Measurements from ENCODE around the gene SYT8.
"Not testable (repeated sequence)": the region's sequence is repeated elsewhere in the genome, so short reads cannot be mapped to it uniquely, and the experiment has no call there.

Gene SYT8

DNA sequence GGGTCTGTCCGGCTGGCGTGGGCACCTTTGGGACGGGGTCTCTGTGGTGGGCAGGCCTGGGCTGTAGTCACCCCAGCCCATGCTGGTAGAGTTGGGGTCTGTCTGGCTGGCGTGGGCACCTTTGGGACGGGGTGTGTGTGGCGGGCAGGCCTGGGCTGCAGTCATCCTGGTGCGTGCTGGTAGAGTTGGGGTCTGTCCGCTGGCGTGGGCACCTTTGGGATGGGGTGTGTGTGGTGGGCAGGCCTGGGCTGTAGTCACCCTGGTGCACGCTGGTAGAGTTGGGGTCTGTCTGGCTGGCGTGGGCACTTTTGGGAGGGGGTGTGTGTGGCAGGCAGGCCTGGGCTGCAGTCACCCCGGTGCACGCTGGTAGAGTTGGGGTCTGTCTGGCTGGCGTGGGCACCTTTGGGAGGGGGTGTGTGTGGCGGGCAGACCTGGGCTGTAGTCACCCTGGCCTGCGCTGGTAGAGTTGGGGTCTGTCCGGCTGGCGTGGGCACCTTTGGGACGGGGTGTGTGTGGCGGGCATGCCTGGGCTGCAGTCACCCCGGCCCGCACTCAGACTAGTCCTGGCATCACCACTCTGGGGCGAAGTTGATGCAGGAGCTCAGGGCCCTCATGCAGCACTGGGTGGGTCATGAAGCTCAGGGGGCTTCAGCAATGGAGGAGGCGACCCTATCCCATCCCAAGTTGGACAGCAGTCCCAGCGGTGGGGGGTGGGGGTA is 37.6 kb downstream of the SYT8 start:
- no peaks in the 10 kb centered on the region for H3K9me3 ChIP-seq (replicated peaks; ENCODE audit: insufficient read depth, low read length)
- peaks cover 12% of the 10 kb centered on the region for H3K79me2 ChIP-seq (ENCODE audit: low read length)
- H3K9me2 ChIP-seq (replicated peaks; ENCODE audit: insufficient read depth, low read length), result no peaks in the 10 kb centered on the region
- no peak overlapping the region for H3K27ac ChIP-seq (ENCODE audit: low read length)
- no peak overlapping the region for H3K9ac ChIP-seq (ENCODE audit: low read length)
- no peak overlapping the region for H2AFZ ChIP-seq (ENCODE audit: low read length)
- no peaks in the 10 kb centered on the region for H4K20me1 ChIP-seq (ENCODE audit: insufficient read depth, low read length)
- H3K36me3 ChIP-seq (replicated peaks; ENCODE audit: insufficient read depth, low read length), result no peaks in the 10 kb centered on the region
- DNase-seq, result no peak
- H3K4me1 ChIP-seq (ENCODE audit: low read length), result no peaks in the 10 kb centered on the region
- H3K4me3 ChIP-seq (ENCODE audit: low read length), result no peak overlapping the region
- H3F3A ChIP-seq (ENCODE audit: insufficient read depth, low read length), result no peaks in the 10 kb centered on the region
- TF ChIP-seq, protein P1, sequence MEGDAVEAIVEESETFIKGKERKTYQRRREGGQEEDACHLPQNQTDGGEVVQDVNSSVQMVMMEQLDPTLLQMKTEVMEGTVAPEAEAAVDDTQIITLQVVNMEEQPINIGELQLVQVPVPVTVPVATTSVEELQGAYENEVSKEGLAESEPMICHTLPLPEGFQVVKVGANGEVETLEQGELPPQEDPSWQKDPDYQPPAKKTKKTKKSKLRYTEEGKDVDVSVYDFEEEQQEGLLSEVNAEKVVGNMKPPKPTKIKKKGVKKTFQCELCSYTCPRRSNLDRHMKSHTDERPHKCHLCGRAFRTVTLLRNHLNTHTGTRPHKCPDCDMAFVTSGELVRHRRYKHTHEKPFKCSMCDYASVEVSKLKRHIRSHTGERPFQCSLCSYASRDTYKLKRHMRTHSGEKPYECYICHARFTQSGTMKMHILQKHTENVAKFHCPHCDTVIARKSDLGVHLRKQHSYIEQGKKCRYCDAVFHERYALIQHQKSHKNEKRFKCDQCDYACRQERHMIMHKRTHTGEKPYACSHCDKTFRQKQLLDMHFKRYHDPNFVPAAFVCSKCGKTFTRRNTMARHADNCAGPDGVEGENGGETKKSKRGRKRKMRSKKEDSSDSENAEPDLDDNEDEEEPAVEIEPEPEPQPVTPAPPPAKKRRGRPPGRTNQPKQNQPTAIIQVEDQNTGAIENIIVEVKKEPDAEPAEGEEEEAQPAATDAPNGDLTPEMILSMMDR (IDR thresholded peaks at IDR 0.05; ENCODE audit: low read length), result no peak
- TF ChIP-seq EZH2 (optimal IDR thresholded peaks at IDR 0.05; ENCODE audit: low read depth, low read length) (no peak), EZH2phosphoT487 (IDR thresholded peaks at IDR 0.05; ENCODE audit: low read length) (no peak)
- 0 out of 2 replicates have a peak, but pooled peaks cover 5% of the 10 kb centered on the region for H3K27me3 ChIP-seq (replicated peaks; ENCODE audit: insufficient read depth, low read length)
- H3K4me2 ChIP-seq (ENCODE audit: low read depth, low read length), result no peak overlapping the region

GRCh38 chr11:1873048-1873812 is 38.4 kb downstream of the SYT8 start:
- Histone ChIP-seq H2AFZ (ENCODE audit: low read length) (no peak overlapping the region), H3K27ac (ENCODE audit: low read length) (no peak overlapping the region), H3F3A (ENCODE audit: insufficient read depth, low read length) (no peaks in the 10 kb centered on the region), H3K36me3 (replicated peaks; ENCODE audit: insufficient read depth, low read length) (no peaks in the 10 kb centered on the region), H4K20me1 (ENCODE audit: insufficient read depth, low read length) (no peaks in the 10 kb centered on the region), H3K9me2 (replicated peaks; ENCODE audit: insufficient read depth, low read length) (no peaks in the 10 kb centered on the region), H3K9me3 (replicated peaks; ENCODE audit: insufficient read depth, low read length) (no peaks in the 10 kb centered on the region), H3K4me3 (ENCODE audit: low read length) (no peak overlapping the region), H3K27me3 (replicated peaks; ENCODE audit: insufficient read depth, low read length) (0 out of 2 replicates have a peak, but pooled peaks cover 5% of the 10 kb centered on the region), H3K4me1 (ENCODE audit: low read length) (no peaks in the 10 kb centered on the region), H3K79me2 (ENCODE audit: low read length) (peaks cover 7% of the 10 kb centered on the region; the same call in 1 of the 2 replicates), H3K4me2 (ENCODE audit: low read depth, low read length) (no peak overlapping the region), H3K9ac (ENCODE audit: low read length) (no peak overlapping the region)
- TF ChIP-seq EZH2 (optimal IDR thresholded peaks at IDR 0.05; ENCODE audit: low read depth, low read length), result no peak
- TF ChIP-seq, protein P1 (IDR thresholded peaks at IDR 0.05; ENCODE audit: low read length), result no peak
- TF ChIP-seq EZH2phosphoT487 (IDR thresholded peaks at IDR 0.05; ENCODE audit: low read length), result no peak
- DNase-seq, result no peak

GRCh38 chr11:1873813-1874150 is 39.0 kb downstream of the SYT8 start:
- not testable (repeated sequence) for H3K27ac ChIP-seq (ENCODE audit: low read length); H3K79me2 ChIP-seq (ENCODE audit: low read length); H3K27me3 ChIP-seq (replicated peaks; ENCODE audit: insufficient read depth, low read length); H4K20me1 ChIP-seq (ENCODE audit: insufficient read depth, low read length); H3K4me3 ChIP-seq (ENCODE audit: low read length); H3K9ac ChIP-seq (ENCODE audit: low read length); H3K4me2 ChIP-seq (ENCODE audit: low read depth, low read length); H2AFZ ChIP-seq (ENCODE audit: low read length); H3K9me3 ChIP-seq (replicated peaks; ENCODE audit: insufficient read depth, low read length); H3F3A ChIP-seq (ENCODE audit: insufficient read depth, low read length); DNase-seq; H3K9me2 ChIP-seq (replicated peaks; ENCODE audit: insufficient read depth, low read length); H3K36me3 ChIP-seq (replicated peaks; ENCODE audit: insufficient read depth, low read length); H3K4me1 ChIP-seq (ENCODE audit: low read length)

- not testable (repeated sequence) for H3K9me3 ChIP-seq (replicated peaks; ENCODE audit: insufficient read depth, low read length); H3K36me3 ChIP-seq (replicated peaks; ENCODE audit: insufficient read depth, low read length); H2AFZ ChIP-seq (ENCODE audit: low read length); H3K27me3 ChIP-seq (replicated peaks; ENCODE audit: insufficient read depth, low read length); H3K79me2 ChIP-seq (ENCODE audit: low read length); H4K20me1 ChIP-seq (ENCODE audit: insufficient read depth, low read length); DNase-seq; H3K9ac ChIP-seq (ENCODE audit: low read length); H3K4me1 ChIP-seq (ENCODE audit: low read length); H3K9me2 ChIP-seq (replicated peaks; ENCODE audit: insufficient read depth, low read length); H3K27ac ChIP-seq (ENCODE audit: low read length); H3K4me2 ChIP-seq (ENCODE audit: low read depth, low read length); H3F3A ChIP-seq (ENCODE audit: insufficient read depth, low read length); H3K4me3 ChIP-seq (ENCODE audit: low read length)
Observed at GRCh38 chr11:1874441-1875092, 39.8 kb downstream of the SYT8 start.

Data from MM.1S (cell line).